GM18868 (cell line): ENCODE results near the gene FANK1.

Experiments
- ATAC-seq: cut with Tn5 transposase; IDR thresholded peaks from one replicate; pipeline ENCODE4 v1.9.1; 2021; ENCODE audit warnings: mild to moderate bottlenecking, moderate library complexity; ENCODE audit not compliant: unreplicated experiment

FANK1 gene

DNA sequence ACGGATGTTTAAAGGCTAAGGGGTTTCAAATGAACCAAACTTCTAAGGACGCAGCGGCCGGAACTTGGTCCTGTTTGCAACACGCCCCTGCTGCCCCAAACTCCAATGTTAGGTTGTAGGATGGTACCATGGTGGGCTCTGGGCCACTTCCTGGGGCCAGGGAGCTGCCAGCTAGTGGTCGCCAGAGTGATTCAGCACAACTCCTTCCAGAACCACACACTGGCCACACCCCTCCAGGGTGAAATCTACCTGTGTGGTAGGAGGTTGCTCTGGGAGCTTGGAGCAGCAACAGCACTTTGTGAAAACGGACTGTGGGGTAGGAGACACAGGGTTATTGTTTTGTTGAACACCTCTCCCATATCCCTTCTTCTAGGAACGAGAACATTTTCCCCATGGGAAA, 161.1 kb downstream of the FANK1 start:
- no peak for ATAC-seq

DNA sequence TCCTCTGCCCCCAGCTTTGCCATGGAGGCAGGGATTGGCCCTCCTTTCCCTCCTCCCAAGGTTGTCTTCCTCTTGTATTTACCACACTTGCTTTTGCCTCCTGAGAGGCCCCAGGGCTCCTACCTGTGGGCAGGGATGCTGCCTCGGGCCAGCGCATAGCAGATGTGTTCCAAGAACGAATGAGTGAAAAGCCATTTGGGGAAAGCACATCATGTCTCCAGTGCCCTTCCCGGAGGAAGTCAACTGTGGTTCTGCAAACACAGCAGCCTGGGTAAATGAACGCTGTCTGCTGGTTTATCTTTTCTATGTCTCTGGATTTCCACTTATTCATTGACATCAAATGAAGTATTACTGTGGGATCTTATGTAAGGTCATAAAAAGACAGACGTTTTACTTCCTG, 161.7 kb downstream of the FANK1 start:
- no peak for ATAC-seq

DNA sequence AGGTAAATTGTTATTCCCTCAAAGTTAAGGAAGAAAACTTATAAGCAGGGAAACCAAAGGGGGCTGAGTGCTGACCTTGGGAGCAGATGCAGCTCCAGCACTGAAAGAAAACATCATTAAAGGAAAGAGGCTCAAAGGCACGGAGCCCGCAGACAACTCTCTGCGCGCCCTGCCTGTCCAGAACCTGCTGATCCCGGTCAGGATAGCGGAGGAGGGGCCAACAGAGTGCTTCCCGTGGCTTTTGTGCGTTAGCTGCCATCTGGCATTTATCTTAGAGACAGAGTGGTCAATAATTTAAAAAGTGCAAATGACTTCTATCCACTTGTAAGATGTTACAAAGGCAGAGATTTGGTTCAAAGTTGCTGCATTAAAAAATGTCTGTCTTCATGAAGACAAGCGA, 162.1 kb downstream of the FANK1 start:
- ATAC-seq: no peak
